HCT116 (cell line): Measurements from ENCODE around the gene CPED1. TPM values are rescaled to one million over a fixed set of nuclear protein-coding genes. Genes with fewer than 3 reads are reported as not detected.

ENCODE experiments used
- ATAC-seq: fragments of 200-7000 bp; cut with Tn5 transposase; 2 replicates; pipeline ENCODE4 v1.9.1; 2020; ENCODE audit warnings: mild to moderate bottlenecking, moderate library complexity
- BruUV-seq: library from RNA; stranded (reverse); fragments of 400-500 nt; replicated peaks from 2 replicates; lab custom pipeline; 2021; lab: Mats Ljungman, UMichigan
- CTCF ChIA-PET: fragments of 300-600 bp; sonication (Branson Sonifier 250); formaldehyde crosslinking; loops from one replicate; lab custom pipeline; 2021; ENCODE audit warnings: antibody characterized with exemption; lab: Charles Lee
- POLR2A ChIA-PET: fragments of 300-600, 350-600 bp; sonication (Branson Sonifier 250); formaldehyde crosslinking; loops from one replicate; lab custom pipeline; 2021; ENCODE audit warnings: antibody characterized with exemption; lab: Charles Lee
- RAD21 ChIA-PET, 2 experiments: fragments of 300-600 bp; sonication (Branson Sonifier 250); formaldehyde crosslinking; loops; one replicate each; lab custom pipeline; 2023; ENCODE audit warnings: low total read pairs in 2 of 2; ENCODE audit not compliant: uncharacterized antibody in 2 of 2, unreplicated experiment in 2 of 2, low non-redundant PET in 1 of 2; lab: Charles Lee
- DNase-seq: peaks from one replicate; pipeline ENCODE4 v3.0.0-alpha.2; 2010; ENCODE audit warnings: low read depth, low spot score
- H2AFZ ChIP-seq: fragments of 200-600 bp; shearing (Covaris generic), sonication (generic); 2 replicates; pipeline ENCODE4 v1.6.1; 2017; ENCODE audit warnings: low read depth, mixed run types, mixed read lengths, antibody characterized with exemption, low read length; ENCODE audit not compliant: poor library complexity, severe bottlenecking
- H3K27ac ChIP-seq: 2 replicates; pipeline ENCODE4 v1.5.1; 2012; ENCODE audit warnings: low read depth, low read length
- H3K27me3 ChIP-seq: fragments of 200-600 bp; sonication (generic); 2 replicates; pipeline ENCODE4 v1.6.1; 2016; ENCODE audit warnings: mixed run types, low read length, mixed read lengths; ENCODE audit not compliant: insufficient read depth
- H3K36me3 ChIP-seq, 2 experiments: fragments of 200-500 bp in 1 of 2; fragments of 200-600 bp in 1 of 2; sonication (Bioruptor generic) in 1 of 2; sonication (generic) in 1 of 2; 2 replicates each; pipeline versions ENCODE4 v1.5.1 to v1.6.1; 2014 to 2016; ENCODE audit warnings: low read length in 2 of 2, inconsistent platforms in 1 of 2, mixed read lengths in 1 of 2, mixed run types in 1 of 2; ENCODE audit not compliant: insufficient read depth in 2 of 2, control insufficient read depth in 1 of 2
- H3K4me1 ChIP-seq, 2 experiments: fragments of 200-600 bp in 1 of 2; sonication (generic) in 1 of 2; 2 replicates each; pipeline versions ENCODE4 v1.5.1 to v1.6.1; 2012 to 2017; ENCODE audit warnings: low read length in 2 of 2, inconsistent platforms in 1 of 2, mild to moderate bottlenecking in 1 of 2, mixed read lengths in 1 of 2, mixed run types in 1 of 2, moderate library complexity in 1 of 2; ENCODE audit not compliant: insufficient read depth in 2 of 2, control insufficient read depth in 1 of 2
- H3K4me2 ChIP-seq: fragments of 200-600 bp; sonication (generic); 2 replicates; pipeline ENCODE4 v1.6.1; 2017; ENCODE audit warnings: mixed run types, low read length, mixed read lengths
- H3K4me3 ChIP-seq, 2 experiments: fragments of 200-600 bp in 1 of 2; sonication (generic) in 1 of 2; replicated peaks in 1 of 2; 2 replicates each; pipeline ENCODE4 v1.5.1; 2011 to 2016; ENCODE audit warnings: low read length in 2 of 2, control low read depth in 1 of 2, low read depth in 1 of 2, mild to moderate bottlenecking in 1 of 2, mixed read lengths in 1 of 2, mixed run types in 1 of 2
- H3K79me2 ChIP-seq: fragments of 200-600 bp; sonication (generic); 2 replicates; pipeline ENCODE4 v1.6.1; 2017; ENCODE audit warnings: mild to moderate bottlenecking, mixed run types, low read length, moderate library complexity, mixed read lengths; ENCODE audit not compliant: insufficient read depth
- H3K9ac ChIP-seq: fragments of 200-600 bp; sonication (generic); 2 replicates; pipeline ENCODE4 v1.6.1; 2016; ENCODE audit warnings: low read length, mixed read lengths
- H3K9me2 ChIP-seq: fragments of 200-600 bp; sonication (generic), shearing (Covaris generic); 2 replicates; pipeline ENCODE4 v1.6.1; 2017; ENCODE audit warnings: mixed run types, mild to moderate bottlenecking, moderate library complexity; ENCODE audit not compliant: insufficient read depth
- H3K9me3 ChIP-seq, 2 experiments: fragments of 200-500 bp in 1 of 2; fragments of 200-600 bp in 1 of 2; sonication (Bioruptor generic) in 1 of 2; sonication (generic) in 1 of 2; 2 replicates each; pipeline ENCODE4 v1.6.1; 2014 to 2017; ENCODE audit warnings: low read length in 2 of 2, mixed read lengths in 2 of 2, inconsistent platforms in 1 of 2, low read depth in 1 of 2, mild to moderate bottlenecking in 1 of 2, mixed run types in 1 of 2, moderate library complexity in 1 of 2; ENCODE audit not compliant: control insufficient read depth in 1 of 2, insufficient read depth in 1 of 2
- H4K20me1 ChIP-seq: fragments of 200-600 bp; sonication (generic), shearing (Covaris generic); 2 replicates; pipeline ENCODE4 v1.6.1; 2017; ENCODE audit warnings: mixed run types, mild to moderate bottlenecking, moderate library complexity; ENCODE audit not compliant: insufficient read depth
- FOSL1 ChIP-seq: IDR thresholded peaks from 2 replicates; pipeline ENCODE4 v1.6.1; 2012; ENCODE audit warnings: low read depth
- POLR2AphosphoS5 ChIP-seq: IDR thresholded peaks from 2 replicates; pipeline ENCODE4 v1.6.1; 2011; ENCODE audit warnings: mild to moderate bottlenecking, low read depth, low read length, moderate library complexity
- RAD21 ChIP-seq: IDR thresholded peaks from 2 replicates; pipeline ENCODE4 v1.6.1; 2012; ENCODE audit warnings: low read depth, mild to moderate bottlenecking
- TCF7L2 ChIP-seq: IDR thresholded peaks from 2 replicates; pipeline ENCODE4 v1.7.0; 2011; ENCODE audit warnings: borderline replicate concordance, inconsistent platforms; ENCODE audit not compliant: insufficient read depth, insufficient read length; ENCODE audit errors: extremely low read depth
- ZFX ChIP-seq: fragments of 450-650 bp; IDR thresholded peaks from 2 replicates; pipeline ENCODE4 v1.6.1; 2017
- intact Hi-C: fragments of 100-400 bp; cut with micrococcal nuclease; formaldehyde crosslinking; loops from 2 replicates; pipeline ENCODE4 v1.10.0; 2022
- total RNA-seq: library from RNA; stranded (reverse); gene quantifications from one replicate; pipeline ENCODE4 v1.2.1, GENCODE V29; 2021; ENCODE audit not compliant: unreplicated experiment
- TF ChIP-seq, protein P1 (sequence below): IDR thresholded peaks from 2 replicates; pipeline ENCODE4 v1.6.1; 2012; ENCODE audit warnings: low read depth
- TF ChIP-seq, protein P2 (sequence below), 3 experiments: fragments of 200-600 bp in 1 of 3; sonication (generic) in 1 of 3; IDR thresholded peaks in 2 of 3; conservative IDR thresholded peaks in 1 of 3; 2 replicates each; pipeline ENCODE4 v1.5.1; 2012 to 2017; ENCODE audit warnings: low read depth in 2 of 3, low read length in 2 of 3, antibody characterized with exemption in 1 of 3, borderline replicate concordance in 1 of 3, control low read depth in 1 of 3, mild to moderate bottlenecking in 1 of 3, mixed read lengths in 1 of 3, mixed run types in 1 of 3, moderate library complexity in 1 of 3; ENCODE audit not compliant: insufficient read depth in 1 of 3
- TF ChIP-seq, protein P3 (sequence below): IDR thresholded peaks from 2 replicates; pipeline ENCODE4 v1.6.1; 2011; ENCODE audit warnings: mild to moderate bottlenecking, low read length, moderate library complexity; ENCODE audit not compliant: insufficient replicate concordance; ENCODE audit errors: extremely low read depth

The CPED1 gene
- total RNA-seq, 1 experiment from 2014 or later: 1.2 TPM

DNA sequence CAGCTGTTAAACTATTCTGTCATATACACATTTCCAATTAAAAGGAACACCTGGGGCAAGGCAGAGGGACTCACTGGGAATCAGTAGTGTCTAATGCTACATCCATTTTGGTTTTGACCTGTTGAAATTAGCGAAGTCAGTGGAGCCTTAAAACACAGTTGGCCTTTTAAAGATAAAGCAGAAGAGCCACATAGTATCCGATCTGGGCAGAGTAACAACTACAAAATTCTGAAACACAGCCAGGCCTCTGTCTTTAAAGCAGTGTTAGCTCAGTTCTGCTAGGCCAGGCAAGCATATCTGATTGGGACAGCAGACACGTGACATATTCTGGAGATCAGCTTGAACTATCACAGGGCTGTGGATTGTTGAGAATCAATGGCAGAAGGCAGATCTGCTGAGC is 222.7 kb downstream of the CPED1 start:
- Histone ChIP-seq H4K20me1 (no peaks in the 10 kb centered on the region), H3K27ac (no peak overlapping the region), H3K9ac (no peak overlapping the region), H3K4me3 (no peak overlapping the region), H3K79me2 (no peaks in the 10 kb centered on the region), H3K36me3 (no peaks in the 10 kb centered on the region)
- ChIA-PET RAD21 (no interaction called here), POLR2A (no interaction called here), CTCF (no interaction called here)
- DNase-seq: no peak
- TF ChIP-seq TCF7L2 (no peak), FOSL1 (no peak)
- TF ChIP-seq, all 23 proteins: peak for 0
- Histone ChIP-seq H2AFZ (no peak overlapping the region), H3K9me3 (no peaks in the 10 kb centered on the region), H3K4me2 (no peak overlapping the region), H3K27me3 (no peaks in the 10 kb centered on the region), H3K4me1 (no peaks in the 10 kb centered on the region), H3K9me2 (no peaks in the 10 kb centered on the region)
- no TSS peak for BruUV-seq
- intact Hi-C loops: no loop called here
- ATAC-seq: no peak

DNA sequence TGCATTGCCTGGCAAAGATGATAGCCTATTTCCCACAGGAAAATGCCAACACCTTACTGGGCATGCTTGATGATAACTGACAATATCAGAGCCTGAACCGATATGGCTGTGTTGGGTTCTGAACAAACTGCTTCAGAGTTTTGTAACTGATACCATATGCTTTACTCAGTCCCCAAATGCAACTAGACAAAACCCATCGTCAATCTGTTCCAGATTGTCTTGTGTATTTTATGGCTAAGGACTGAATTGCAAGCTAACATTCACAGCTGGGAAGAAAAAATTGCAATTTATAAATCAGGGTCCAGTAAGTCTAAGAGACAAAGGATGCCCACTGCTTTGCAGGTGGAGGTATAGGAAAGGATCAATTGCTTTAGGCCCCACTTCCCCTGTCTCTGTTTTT is 223.5 kb downstream of the CPED1 start:
- ATAC-seq (no peak), DNase-seq (no peak)
- no peaks in the 10 kb centered on the region for H3K79me2 ChIP-seq
- H3K27ac ChIP-seq: no peak overlapping the region
- H3K9me2 ChIP-seq: no peaks in the 10 kb centered on the region
- H3K4me2 ChIP-seq: no peak overlapping the region
- intact Hi-C loops: no loop called here
- H3K27me3 ChIP-seq: no peaks in the 10 kb centered on the region
- ChIA-PET CTCF (no interaction called here), POLR2A (no interaction called here)
- no peaks in the 10 kb centered on the region for H3K4me1 ChIP-seq
- BruUV-seq: no TSS peak
- no peaks in the 10 kb centered on the region for H3K36me3 ChIP-seq
- H3K4me3 ChIP-seq: no peak overlapping the region
- TF ChIP-seq TCF7L2: no peak
- TF ChIP-seq POLR2AphosphoS5: no peak
- TF ChIP-seq RAD21: no peak
- TF ChIP-seq ZFX: no peak
- TF ChIP-seq, protein P1, sequence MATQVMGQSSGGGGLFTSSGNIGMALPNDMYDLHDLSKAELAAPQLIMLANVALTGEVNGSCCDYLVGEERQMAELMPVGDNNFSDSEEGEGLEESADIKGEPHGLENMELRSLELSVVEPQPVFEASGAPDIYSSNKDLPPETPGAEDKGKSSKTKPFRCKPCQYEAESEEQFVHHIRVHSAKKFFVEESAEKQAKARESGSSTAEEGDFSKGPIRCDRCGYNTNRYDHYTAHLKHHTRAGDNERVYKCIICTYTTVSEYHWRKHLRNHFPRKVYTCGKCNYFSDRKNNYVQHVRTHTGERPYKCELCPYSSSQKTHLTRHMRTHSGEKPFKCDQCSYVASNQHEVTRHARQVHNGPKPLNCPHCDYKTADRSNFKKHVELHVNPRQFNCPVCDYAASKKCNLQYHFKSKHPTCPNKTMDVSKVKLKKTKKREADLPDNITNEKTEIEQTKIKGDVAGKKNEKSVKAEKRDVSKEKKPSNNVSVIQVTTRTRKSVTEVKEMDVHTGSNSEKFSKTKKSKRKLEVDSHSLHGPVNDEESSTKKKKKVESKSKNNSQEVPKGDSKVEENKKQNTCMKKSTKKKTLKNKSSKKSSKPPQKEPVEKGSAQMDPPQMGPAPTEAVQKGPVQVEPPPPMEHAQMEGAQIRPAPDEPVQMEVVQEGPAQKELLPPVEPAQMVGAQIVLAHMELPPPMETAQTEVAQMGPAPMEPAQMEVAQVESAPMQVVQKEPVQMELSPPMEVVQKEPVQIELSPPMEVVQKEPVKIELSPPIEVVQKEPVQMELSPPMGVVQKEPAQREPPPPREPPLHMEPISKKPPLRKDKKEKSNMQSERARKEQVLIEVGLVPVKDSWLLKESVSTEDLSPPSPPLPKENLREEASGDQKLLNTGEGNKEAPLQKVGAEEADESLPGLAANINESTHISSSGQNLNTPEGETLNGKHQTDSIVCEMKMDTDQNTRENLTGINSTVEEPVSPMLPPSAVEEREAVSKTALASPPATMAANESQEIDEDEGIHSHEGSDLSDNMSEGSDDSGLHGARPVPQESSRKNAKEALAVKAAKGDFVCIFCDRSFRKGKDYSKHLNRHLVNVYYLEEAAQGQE: no peak
- TF ChIP-seq, protein P2, sequence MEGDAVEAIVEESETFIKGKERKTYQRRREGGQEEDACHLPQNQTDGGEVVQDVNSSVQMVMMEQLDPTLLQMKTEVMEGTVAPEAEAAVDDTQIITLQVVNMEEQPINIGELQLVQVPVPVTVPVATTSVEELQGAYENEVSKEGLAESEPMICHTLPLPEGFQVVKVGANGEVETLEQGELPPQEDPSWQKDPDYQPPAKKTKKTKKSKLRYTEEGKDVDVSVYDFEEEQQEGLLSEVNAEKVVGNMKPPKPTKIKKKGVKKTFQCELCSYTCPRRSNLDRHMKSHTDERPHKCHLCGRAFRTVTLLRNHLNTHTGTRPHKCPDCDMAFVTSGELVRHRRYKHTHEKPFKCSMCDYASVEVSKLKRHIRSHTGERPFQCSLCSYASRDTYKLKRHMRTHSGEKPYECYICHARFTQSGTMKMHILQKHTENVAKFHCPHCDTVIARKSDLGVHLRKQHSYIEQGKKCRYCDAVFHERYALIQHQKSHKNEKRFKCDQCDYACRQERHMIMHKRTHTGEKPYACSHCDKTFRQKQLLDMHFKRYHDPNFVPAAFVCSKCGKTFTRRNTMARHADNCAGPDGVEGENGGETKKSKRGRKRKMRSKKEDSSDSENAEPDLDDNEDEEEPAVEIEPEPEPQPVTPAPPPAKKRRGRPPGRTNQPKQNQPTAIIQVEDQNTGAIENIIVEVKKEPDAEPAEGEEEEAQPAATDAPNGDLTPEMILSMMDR (IDR thresholded peaks at IDR 0.05 in 2 of 3, conservative IDR thresholded peaks at IDR 0.05 in 1 of 3; ENCODE audit: borderline replicate concordance in 1 of 3, insufficient read depth in 1 of 3, low read depth in 2 of 3, low read length in 2 of 3): no peak
- no peak for TF ChIP-seq FOSL1
- TF ChIP-seq, protein P3, sequence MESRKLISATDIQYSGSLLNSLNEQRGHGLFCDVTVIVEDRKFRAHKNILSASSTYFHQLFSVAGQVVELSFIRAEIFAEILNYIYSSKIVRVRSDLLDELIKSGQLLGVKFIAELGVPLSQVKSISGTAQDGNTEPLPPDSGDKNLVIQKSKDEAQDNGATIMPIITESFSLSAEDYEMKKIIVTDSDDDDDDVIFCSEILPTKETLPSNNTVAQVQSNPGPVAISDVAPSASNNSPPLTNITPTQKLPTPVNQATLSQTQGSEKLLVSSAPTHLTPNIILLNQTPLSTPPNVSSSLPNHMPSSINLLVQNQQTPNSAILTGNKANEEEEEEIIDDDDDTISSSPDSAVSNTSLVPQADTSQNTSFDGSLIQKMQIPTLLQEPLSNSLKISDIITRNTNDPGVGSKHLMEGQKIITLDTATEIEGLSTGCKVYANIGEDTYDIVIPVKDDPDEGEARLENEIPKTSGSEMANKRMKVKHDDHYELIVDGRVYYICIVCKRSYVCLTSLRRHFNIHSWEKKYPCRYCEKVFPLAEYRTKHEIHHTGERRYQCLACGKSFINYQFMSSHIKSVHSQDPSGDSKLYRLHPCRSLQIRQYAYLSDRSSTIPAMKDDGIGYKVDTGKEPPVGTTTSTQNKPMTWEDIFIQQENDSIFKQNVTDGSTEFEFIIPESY: no peak
- TF ChIP-seq, all 23 proteins: peak for 0
- Histone ChIP-seq H2AFZ (no peak overlapping the region), H4K20me1 (no peaks in the 10 kb centered on the region), H3K9me3 (no peaks in the 10 kb centered on the region), H3K9ac (no peak overlapping the region)
- RAD21 ChIA-PET: no interaction called here
